GM12864 (cell line): ENCODE data around the gene PLAC8L1.
"Not testable (repeated sequence)": the region's sequence is repeated elsewhere in the genome, so short reads cannot be mapped to it uniquely, and the experiment has no call there.

Experiments used
- DNase-seq: peaks from one replicate; pipeline ENCODE4 v3.0.0-alpha.2; 2011; ENCODE audit warnings: low read depth
- H3K4me3 ChIP-seq: 2 replicates; pipeline ENCODE4 v1.5.1; 2011; ENCODE audit warnings: mild to moderate bottlenecking, low read depth, low read length, control low read depth
- TF ChIP-seq, protein P1 (sequence below): IDR thresholded peaks from 2 replicates; pipeline ENCODE4 v1.5.1; 2011; ENCODE audit warnings: low read depth, mild to moderate bottlenecking, moderate library complexity, low read length, control low read depth, inconsistent platforms; ENCODE audit errors: missing control alignments

PLAC8L1 gene

GRCh38 chr5:146118322-146118721 lies 12.9 kb upstream of the PLAC8L1 start:
- TF ChIP-seq, protein P1, sequence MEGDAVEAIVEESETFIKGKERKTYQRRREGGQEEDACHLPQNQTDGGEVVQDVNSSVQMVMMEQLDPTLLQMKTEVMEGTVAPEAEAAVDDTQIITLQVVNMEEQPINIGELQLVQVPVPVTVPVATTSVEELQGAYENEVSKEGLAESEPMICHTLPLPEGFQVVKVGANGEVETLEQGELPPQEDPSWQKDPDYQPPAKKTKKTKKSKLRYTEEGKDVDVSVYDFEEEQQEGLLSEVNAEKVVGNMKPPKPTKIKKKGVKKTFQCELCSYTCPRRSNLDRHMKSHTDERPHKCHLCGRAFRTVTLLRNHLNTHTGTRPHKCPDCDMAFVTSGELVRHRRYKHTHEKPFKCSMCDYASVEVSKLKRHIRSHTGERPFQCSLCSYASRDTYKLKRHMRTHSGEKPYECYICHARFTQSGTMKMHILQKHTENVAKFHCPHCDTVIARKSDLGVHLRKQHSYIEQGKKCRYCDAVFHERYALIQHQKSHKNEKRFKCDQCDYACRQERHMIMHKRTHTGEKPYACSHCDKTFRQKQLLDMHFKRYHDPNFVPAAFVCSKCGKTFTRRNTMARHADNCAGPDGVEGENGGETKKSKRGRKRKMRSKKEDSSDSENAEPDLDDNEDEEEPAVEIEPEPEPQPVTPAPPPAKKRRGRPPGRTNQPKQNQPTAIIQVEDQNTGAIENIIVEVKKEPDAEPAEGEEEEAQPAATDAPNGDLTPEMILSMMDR = no peak
- no peak overlapping the region for H3K4me3 ChIP-seq
- DNase-seq = no peak

- not testable (repeated sequence) for DNase-seq, H3K4me3 ChIP-seq
These were observed 11.8 kb upstream of the PLAC8L1 start for GRCh38 chr5:146117216-146117615.

GRCh38 chr5:146116361-146116760 lies 11.0 kb upstream of the PLAC8L1 start:
- no peak for DNase-seq
- TF ChIP-seq, protein P1 = no peak
- no peak overlapping the region for H3K4me3 ChIP-seq

DNA sequence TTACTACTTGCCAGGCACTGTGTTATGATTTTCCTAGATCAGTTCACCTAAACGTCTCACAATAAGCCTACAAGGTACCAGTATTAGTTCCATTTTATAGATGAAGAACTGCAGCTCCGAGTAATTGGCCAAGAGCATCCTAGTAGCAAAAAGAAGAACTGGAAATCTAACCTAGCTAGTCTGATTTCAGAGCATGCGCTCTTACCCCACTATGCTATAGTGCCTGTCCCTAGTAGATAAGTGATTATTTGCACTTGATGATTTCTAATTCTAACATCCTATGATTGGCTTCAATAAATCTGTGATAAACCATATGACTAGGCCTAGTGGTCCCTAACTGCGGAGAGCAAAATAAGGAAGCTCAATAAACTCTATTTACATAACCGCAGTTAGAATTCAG lies 7.1 kb upstream of the PLAC8L1 start:
- no peak for DNase-seq

GRCh38 chr5:146111409-146111808 lies 6.0 kb upstream of the PLAC8L1 start:
- no peak overlapping the region for H3K4me3 ChIP-seq
- TF ChIP-seq, protein P1 = no peak
- no peak for DNase-seq

More for the DNA sequence above, 7.1 kb upstream of the PLAC8L1 start:
- H3K4me3 ChIP-seq = no peak overlapping the region
- TF ChIP-seq, protein P1 = no peak

GRCh38 chr5:146109379-146109778 lies 4.0 kb upstream of the PLAC8L1 start:
- TF ChIP-seq, protein P1 = no peak
- DNase-seq = no peak

DNA sequence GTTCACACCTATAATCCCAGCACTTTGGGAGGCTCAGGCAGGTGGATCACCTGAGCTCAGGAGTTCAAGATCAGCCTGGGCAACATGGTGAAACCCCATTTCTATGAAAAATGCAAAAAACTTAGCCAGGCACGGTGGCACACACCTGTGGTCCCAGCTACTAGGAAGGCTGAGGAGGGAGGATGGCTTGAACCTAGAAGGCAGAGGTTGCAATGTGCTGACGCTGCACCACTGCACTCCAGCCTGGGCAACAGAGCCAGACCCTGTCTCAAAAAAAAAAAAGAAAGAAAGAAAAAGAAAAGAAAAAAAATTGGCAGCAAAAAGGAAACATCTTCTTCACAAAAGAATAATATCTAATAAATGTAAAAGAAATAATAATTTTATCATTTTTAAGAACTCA lies 3.5 kb upstream of the PLAC8L1 start:
- H3K4me3 ChIP-seq, DNase-seq: not testable (repeated sequence)

More at GRCh38 chr5:146109379-146109778, 4.0 kb upstream of the PLAC8L1 start:
- H3K4me3 ChIP-seq = no peak overlapping the region

DNA sequence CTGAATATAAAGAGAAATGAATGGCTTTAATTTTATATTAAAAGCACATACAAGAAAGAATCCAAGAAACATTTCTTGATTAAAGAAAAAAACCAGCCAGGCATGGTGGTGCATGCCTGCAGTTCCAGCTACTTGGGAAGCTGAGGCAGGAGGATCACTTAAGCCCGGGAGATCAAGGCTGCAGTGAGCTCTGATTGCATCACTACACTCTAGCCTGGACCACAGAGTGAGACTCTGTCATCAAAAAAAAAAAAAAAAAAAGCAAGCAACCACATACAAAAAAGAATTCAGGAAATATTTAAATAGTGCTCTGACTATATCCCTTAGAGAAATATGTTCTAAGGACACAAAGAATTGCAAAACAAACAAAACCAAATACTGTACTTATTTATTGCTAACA lies 2.5 kb upstream of the PLAC8L1 start:
- DNase-seq = no peak
- H3K4me3 ChIP-seq = no peak overlapping the region

More for the DNA sequence above, 2.5 kb upstream of the PLAC8L1 start:
- TF ChIP-seq, protein P1 = no peak
